OCI-LY3 (cell line): ENCODE results near the gene PLD4.

Experiments used
- EZH2phosphoT487 ChIP-seq: fragments of 200-600 bp; shearing (Covaris generic); IDR thresholded peaks from 2 replicates; pipeline ENCODE4 v1.6.1; 2018; ENCODE audit warnings: antibody characterized with exemption, mixed run types, low read depth
- TF ChIP-seq, protein P1 (sequence below): fragments of 200-600, 300-600 bp; sonication (generic); IDR thresholded peaks from 2 replicates; pipeline ENCODE4 v1.5.1; 2014; ENCODE audit warnings: antibody characterized with exemption, low read length, low read depth

DNA sequence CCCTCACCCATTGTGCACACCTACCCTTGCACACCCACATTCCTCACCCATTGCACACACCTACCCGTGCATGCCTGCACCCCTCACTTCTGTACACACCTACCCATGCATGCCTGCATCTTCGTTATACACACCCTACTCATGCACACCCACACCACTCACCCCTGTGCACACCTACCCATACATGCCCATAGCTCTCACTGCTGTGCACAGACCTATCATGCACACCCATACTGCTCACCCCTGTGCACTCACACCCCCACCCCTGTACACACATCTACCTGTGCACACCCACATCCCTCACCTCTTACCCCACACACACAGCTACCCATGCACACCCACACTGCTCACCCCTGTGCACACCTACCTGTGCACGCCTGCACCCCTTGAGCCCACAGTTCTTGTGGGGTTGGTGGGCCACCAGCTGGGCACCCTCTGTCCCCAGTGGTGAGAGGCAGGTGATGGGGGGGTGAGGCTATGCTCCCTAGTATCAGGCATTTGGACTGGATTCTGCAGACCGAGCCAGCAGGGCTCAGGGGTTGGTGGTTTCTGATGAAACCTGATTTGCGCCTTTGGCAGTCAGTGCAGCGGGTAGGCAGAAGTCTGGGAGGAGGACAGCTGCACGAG is 44.0 kb upstream of the PLD4 start:
- TF ChIP-seq, protein P1, sequence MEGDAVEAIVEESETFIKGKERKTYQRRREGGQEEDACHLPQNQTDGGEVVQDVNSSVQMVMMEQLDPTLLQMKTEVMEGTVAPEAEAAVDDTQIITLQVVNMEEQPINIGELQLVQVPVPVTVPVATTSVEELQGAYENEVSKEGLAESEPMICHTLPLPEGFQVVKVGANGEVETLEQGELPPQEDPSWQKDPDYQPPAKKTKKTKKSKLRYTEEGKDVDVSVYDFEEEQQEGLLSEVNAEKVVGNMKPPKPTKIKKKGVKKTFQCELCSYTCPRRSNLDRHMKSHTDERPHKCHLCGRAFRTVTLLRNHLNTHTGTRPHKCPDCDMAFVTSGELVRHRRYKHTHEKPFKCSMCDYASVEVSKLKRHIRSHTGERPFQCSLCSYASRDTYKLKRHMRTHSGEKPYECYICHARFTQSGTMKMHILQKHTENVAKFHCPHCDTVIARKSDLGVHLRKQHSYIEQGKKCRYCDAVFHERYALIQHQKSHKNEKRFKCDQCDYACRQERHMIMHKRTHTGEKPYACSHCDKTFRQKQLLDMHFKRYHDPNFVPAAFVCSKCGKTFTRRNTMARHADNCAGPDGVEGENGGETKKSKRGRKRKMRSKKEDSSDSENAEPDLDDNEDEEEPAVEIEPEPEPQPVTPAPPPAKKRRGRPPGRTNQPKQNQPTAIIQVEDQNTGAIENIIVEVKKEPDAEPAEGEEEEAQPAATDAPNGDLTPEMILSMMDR, result no peak
- no peak for TF ChIP-seq EZH2phosphoT487
